ENCODE results near the gene UPP2. TPM values are rescaled to one million over a fixed set of nuclear protein-coding genes. Genes with fewer than 3 reads are reported as not detected.

Gene UPP2
- total RNA-seq, result not detected in 2 replicates

DNA sequence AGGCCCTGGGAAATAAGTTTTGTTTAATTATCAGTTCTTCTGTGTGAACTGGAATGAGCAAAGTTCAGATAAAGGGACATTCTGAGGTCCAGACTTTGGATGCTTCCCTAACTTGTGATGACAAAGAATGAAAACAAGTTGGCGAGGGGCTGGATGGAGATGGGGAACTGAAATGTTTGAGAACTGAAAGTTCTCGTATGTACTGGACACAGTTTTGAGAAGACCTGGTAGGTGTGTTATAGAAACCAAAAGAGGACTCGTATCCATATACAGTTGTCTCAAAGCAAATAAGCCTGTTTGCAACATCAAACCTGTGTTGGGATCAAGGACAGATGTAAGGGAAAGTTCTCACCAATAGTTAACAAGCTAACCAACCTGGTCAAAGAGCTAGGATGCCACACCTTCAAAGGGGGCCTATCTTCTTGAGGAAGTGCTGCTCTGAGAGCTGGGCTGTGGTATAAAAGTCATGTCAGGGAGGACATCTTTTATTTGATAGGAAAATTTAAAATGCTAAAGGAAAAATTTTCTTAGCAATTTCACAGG lies at the start of gene UPP2:
TSS of gene UPP2 (plus strand) at position 493 of the 543 bp plus-strand sequence. CDS start 188 bp downstream, outside the sequence.
- intact Hi-C loops (cut with micrococcal nuclease), result no loop called here
- no peaks in the 10 kb centered on the region for H3K36me3 Mint-ChIP-seq (ENCODE audit: low read depth)

DNA sequence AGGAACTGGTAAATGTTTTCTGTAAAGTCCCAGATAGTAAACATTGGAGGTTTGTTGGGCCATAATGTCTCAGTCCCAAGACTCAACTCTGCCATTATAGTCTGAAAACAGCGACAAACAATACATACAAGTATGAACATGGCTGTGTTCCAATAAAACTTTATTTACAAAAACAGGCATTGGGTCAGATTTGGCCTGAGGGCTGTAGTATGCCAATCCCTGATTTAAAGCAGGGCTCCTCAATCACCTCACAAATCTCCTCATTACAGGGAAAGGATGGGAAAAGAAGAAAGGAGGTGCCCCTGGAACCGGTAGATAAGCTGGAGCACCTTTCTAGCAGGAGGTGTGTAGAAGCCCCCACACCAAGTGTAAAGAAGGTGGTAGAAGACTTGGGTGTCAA lies 48.9 kb upstream of the UPP2 start:
- intact Hi-C loops (cut with micrococcal nuclease), result no loop called here
- Mint-ChIP-seq H3K27ac (no peak overlapping the region), H3K27me3 (ENCODE audit: insufficient read depth) (peaks cover 2% of the 10 kb centered on the region), H3K4me3 (no peak overlapping the region), H3K4me1 (ENCODE audit: low read depth) (no peaks in the 10 kb centered on the region), H3K36me3 (ENCODE audit: low read depth) (no peaks in the 10 kb centered on the region), H3K9me3 (no peaks in the 10 kb centered on the region)
- no peak for DNase-seq (ENCODE audit: low spot score)

More for the DNA sequence above, at the start of gene UPP2:
- H3K9me3 Mint-ChIP-seq, result no peaks in the 10 kb centered on the region
- no peak within 1 kb of the TSS for H3K27ac Mint-ChIP-seq
- H3K27me3 Mint-ChIP-seq (ENCODE audit: insufficient read depth), result peaks cover 4% of the 10 kb centered on the region
- no peak within 1 kb of the TSS for H3K4me3 Mint-ChIP-seq
- H3K4me1 Mint-ChIP-seq (ENCODE audit: low read depth), result no peaks in the 10 kb centered on the region
- DNase-seq (ENCODE audit: low spot score), result no peak

- H3K4me3 Mint-ChIP-seq, result no peak overlapping the region
- intact Hi-C loops (cut with micrococcal nuclease), result no loop called here
- DNase-seq (ENCODE audit: low spot score), result no peak
- H3K9me3 Mint-ChIP-seq, result no peaks in the 10 kb centered on the region
- no peaks in the 10 kb centered on the region for H3K36me3 Mint-ChIP-seq (ENCODE audit: low read depth)
- no peaks in the 10 kb centered on the region for H3K27me3 Mint-ChIP-seq (ENCODE audit: insufficient read depth)
- no peak overlapping the region for H3K27ac Mint-ChIP-seq
- H3K4me1 Mint-ChIP-seq (ENCODE audit: low read depth), result no peaks in the 10 kb centered on the region
Observed at GRCh38 chr2:158056875-158057274, 44.8 kb upstream of the UPP2 start.

- DNase-seq (ENCODE audit: low spot score), result no peak
- Mint-ChIP-seq H3K9me3 (no peaks in the 10 kb centered on the region), H3K36me3 (ENCODE audit: low read depth) (no peaks in the 10 kb centered on the region), H3K27me3 (ENCODE audit: insufficient read depth) (no peaks in the 10 kb centered on the region), H3K4me3 (no peak overlapping the region), H3K4me1 (ENCODE audit: low read depth) (no peaks in the 10 kb centered on the region), H3K27ac (no peak overlapping the region)
- intact Hi-C loops (cut with micrococcal nuclease), result no loop called here
Observed at GRCh38 chr2:158060160-158060834, 41.4 kb upstream of the UPP2 start.

- DNase-seq (ENCODE audit: low spot score), result no peak
- H3K36me3 Mint-ChIP-seq (ENCODE audit: low read depth), result no peaks in the 10 kb centered on the region
- no peaks in the 10 kb centered on the region for H3K4me1 Mint-ChIP-seq (ENCODE audit: low read depth)
- intact Hi-C loops (cut with micrococcal nuclease), result no loop called here
- peaks cover 2% of the 10 kb centered on the region for H3K27me3 Mint-ChIP-seq (ENCODE audit: insufficient read depth)
- H3K4me3 Mint-ChIP-seq, result no peak overlapping the region
- no peaks in the 10 kb centered on the region for H3K9me3 Mint-ChIP-seq
- no peak overlapping the region for H3K27ac Mint-ChIP-seq
Observed at GRCh38 chr2:158060835-158061435, 40.7 kb upstream of the UPP2 start.

DNA sequence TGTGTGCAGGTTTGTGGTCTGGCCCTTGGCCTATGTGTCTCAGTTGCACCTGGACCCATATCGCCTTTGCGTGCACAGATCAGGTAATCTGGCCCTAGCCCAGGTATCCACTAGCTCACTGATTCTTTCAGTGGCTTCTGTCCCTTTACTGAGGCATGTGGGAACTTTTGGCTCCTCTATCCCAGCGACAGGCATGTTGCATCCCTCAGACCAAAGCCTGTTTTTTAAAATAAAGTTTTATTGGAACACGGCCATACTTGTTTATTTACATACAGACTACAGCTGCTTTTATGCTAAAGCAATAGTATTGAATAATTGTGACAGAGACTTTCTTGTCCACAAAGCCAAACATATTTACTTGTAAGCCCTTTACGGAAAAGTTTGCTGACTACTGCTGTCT lies 39.9 kb upstream of the UPP2 start:
- intact Hi-C loops (cut with micrococcal nuclease), result no loop called here
- peaks cover 2% of the 10 kb centered on the region for H3K27me3 Mint-ChIP-seq (ENCODE audit: insufficient read depth)
- no peaks in the 10 kb centered on the region for H3K4me1 Mint-ChIP-seq (ENCODE audit: low read depth)
- no peaks in the 10 kb centered on the region for H3K36me3 Mint-ChIP-seq (ENCODE audit: low read depth)
- no peak for DNase-seq (ENCODE audit: low spot score)
- no peak overlapping the region for H3K4me3 Mint-ChIP-seq
- no peak overlapping the region for H3K27ac Mint-ChIP-seq
- H3K9me3 Mint-ChIP-seq, result no peaks in the 10 kb centered on the region

- Mint-ChIP-seq H3K9me3 (no peaks in the 10 kb centered on the region), H3K4me1 (ENCODE audit: low read depth) (no peaks in the 10 kb centered on the region), H3K27ac (no peak overlapping the region), H3K36me3 (ENCODE audit: low read depth) (no peaks in the 10 kb centered on the region), H3K4me3 (no peak overlapping the region), H3K27me3 (ENCODE audit: insufficient read depth) (peaks cover 2% of the 10 kb centered on the region)
- no peak for DNase-seq (ENCODE audit: low spot score)
- intact Hi-C loops (cut with micrococcal nuclease), result no loop called here
Observed at GRCh38 chr2:158066046-158066713, 35.5 kb upstream of the UPP2 start.

DNA sequence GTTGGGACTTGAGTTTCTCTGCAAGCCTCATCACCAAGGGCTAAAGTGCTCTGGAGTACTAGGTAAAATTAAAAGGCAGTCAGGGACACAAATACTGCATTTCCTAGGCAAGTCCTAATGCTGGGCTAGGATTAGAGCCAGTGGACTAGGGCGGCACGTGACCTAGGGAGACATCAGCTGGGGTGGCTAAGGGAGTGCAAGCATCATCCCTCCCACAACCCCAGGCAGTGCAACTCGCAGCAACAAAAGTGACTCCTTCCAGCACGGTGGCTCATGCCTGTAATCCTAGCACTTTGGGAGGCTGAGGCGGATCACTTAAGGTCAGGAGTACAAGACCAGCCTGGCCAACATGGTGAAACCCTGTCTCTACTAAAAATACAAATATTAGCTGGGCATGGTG lies 30.7 kb upstream of the UPP2 start:
- Mint-ChIP-seq H3K27me3 (ENCODE audit: insufficient read depth) (peaks cover 3% of the 10 kb centered on the region), H3K36me3 (ENCODE audit: low read depth) (no peaks in the 10 kb centered on the region), H3K4me3 (no peak overlapping the region), H3K9me3 (no peaks in the 10 kb centered on the region), H3K4me1 (ENCODE audit: low read depth) (no peaks in the 10 kb centered on the region), H3K27ac (no peak overlapping the region)
- DNase-seq (ENCODE audit: low spot score), result no peak
- intact Hi-C loops (cut with micrococcal nuclease), result no loop called here

DNA sequence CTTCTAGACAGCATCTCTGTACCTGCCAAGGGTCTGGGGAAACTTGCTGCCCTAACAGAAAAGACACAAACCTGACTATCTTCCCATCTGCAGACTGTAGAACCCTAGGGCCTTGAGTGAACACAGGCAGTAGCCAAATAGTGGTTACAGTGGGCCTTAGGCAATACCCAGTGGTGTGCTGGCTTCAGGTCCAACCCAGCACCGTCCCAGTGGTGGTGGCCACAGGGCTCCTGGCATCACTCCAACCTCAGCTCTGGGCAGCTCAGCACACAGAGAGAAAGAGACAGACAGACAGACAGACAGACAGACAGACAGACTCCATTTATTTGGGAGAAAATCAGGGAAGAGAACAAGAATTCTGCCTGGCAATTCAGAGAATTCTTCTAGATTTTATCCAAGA lies 29.3 kb upstream of the UPP2 start:
- intact Hi-C loops (cut with micrococcal nuclease), result no loop called here
- Mint-ChIP-seq H3K27ac (no peak overlapping the region), H3K9me3 (no peaks in the 10 kb centered on the region), H3K36me3 (ENCODE audit: low read depth) (no peaks in the 10 kb centered on the region), H3K4me3 (no peak overlapping the region), H3K27me3 (ENCODE audit: insufficient read depth) (peaks cover 6% of the 10 kb centered on the region), H3K4me1 (ENCODE audit: low read depth) (no peaks in the 10 kb centered on the region)
- no peak for DNase-seq (ENCODE audit: low spot score)

DNA sequence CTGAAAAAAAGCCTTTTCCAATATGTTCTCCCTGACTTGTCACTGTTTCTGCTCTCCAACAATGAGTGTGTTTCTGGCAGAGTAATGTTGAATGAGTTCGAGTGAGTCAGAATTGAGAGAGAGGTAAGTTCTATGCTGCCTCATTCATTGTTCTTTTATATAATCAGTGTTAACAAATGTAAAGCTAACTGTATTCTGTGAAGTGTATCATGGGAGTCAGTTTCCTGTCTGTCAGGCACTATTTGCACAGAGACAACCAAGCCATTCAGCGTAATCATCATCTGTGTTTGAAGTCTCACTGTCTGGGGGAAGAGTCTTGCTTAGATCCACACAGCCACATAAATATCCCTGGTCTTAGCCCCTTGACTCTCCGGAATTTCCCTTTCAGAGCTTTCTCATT lies 22.0 kb upstream of the UPP2 start:
- DNase-seq (ENCODE audit: low spot score), result no peak
- H3K27ac Mint-ChIP-seq, result no peak overlapping the region
- no peaks in the 10 kb centered on the region for H3K36me3 Mint-ChIP-seq (ENCODE audit: low read depth)
- H3K9me3 Mint-ChIP-seq, result no peaks in the 10 kb centered on the region
- intact Hi-C loops (cut with micrococcal nuclease), result no loop called here
- H3K27me3 Mint-ChIP-seq (ENCODE audit: insufficient read depth), result peaks cover 4% of the 10 kb centered on the region
- no peaks in the 10 kb centered on the region for H3K4me1 Mint-ChIP-seq (ENCODE audit: low read depth)
- H3K4me3 Mint-ChIP-seq, result no peak overlapping the region

GRCh38 chr2:158088093-158088492 lies 13.6 kb upstream of the UPP2 start:
- Mint-ChIP-seq H3K4me3 (no peak overlapping the region), H3K9me3 (peaks cover 4% of the 10 kb centered on the region), H3K4me1 (ENCODE audit: low read depth) (no peaks in the 10 kb centered on the region), H3K27ac (no peak overlapping the region), H3K36me3 (ENCODE audit: low read depth) (no peaks in the 10 kb centered on the region), H3K27me3 (ENCODE audit: insufficient read depth) (peaks cover 2% of the 10 kb centered on the region)
- no peak for DNase-seq (ENCODE audit: low spot score)
- intact Hi-C loops (cut with micrococcal nuclease), result no loop called here

DNA sequence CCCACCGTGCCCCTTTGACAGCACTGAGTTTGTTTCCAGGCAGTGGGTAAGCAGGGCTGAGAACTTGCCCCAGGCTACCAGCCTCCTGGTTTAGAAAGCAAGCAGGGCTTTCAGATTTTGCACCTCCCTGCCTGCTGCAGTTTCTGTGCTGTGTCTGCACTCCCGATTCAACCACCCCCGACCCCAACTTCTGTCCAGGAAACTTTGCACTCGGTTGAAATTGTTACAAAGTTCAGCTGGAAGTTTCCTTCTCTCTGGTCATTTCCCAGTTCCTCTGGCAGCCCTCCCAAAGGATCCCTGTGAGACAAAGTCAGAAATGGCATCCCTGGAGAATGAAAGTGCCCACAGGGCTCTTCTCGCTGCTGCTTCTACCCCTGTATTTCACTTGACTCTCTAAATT lies 12.4 kb upstream of the UPP2 start:
- H3K36me3 Mint-ChIP-seq (ENCODE audit: low read depth), result no peaks in the 10 kb centered on the region
- intact Hi-C loops (cut with micrococcal nuclease), result no loop called here
- H3K27me3 Mint-ChIP-seq (ENCODE audit: insufficient read depth), result peaks cover 2% of the 10 kb centered on the region
- no peak for DNase-seq (ENCODE audit: low spot score)
- no peak overlapping the region for H3K4me3 Mint-ChIP-seq
- no peak overlapping the region for H3K27ac Mint-ChIP-seq
- peaks cover 4% of the 10 kb centered on the region for H3K9me3 Mint-ChIP-seq
- no peaks in the 10 kb centered on the region for H3K4me1 Mint-ChIP-seq (ENCODE audit: low read depth)

DNA sequence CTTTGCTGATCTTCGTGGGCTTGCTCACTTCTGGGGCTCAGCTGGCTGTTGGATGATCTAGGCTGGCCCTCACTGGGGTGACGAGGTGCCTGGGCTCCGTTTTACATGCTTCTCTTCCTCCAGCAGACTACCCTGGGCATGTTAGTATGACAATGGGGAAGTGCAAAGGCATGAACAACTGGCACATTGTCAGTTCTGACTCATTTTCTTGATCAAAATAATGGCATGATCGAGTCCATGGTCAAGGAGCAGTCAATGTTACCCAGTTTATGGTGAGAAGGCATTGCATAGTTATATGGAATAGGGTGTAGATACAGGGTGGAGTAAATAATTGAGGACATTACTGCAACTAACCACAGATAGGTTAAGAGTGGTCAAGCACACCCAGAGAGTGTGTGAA lies 10.0 kb upstream of the UPP2 start:
- no peak overlapping the region for H3K4me3 Mint-ChIP-seq
- H3K4me1 Mint-ChIP-seq (ENCODE audit: low read depth), result no peaks in the 10 kb centered on the region
- H3K27ac Mint-ChIP-seq, result no peak overlapping the region
- peaks cover 4% of the 10 kb centered on the region for H3K9me3 Mint-ChIP-seq
- no peak for DNase-seq (ENCODE audit: low spot score)
- intact Hi-C loops (cut with micrococcal nuclease), result no loop called here
- H3K36me3 Mint-ChIP-seq (ENCODE audit: low read depth), result no peaks in the 10 kb centered on the region
- peaks cover 2% of the 10 kb centered on the region for H3K27me3 Mint-ChIP-seq (ENCODE audit: insufficient read depth)
